Measurements from ENCODE around the gene AKNA.
"Not testable (repeated sequence)": the region's sequence is repeated elsewhere in the genome, so short reads cannot be mapped to it uniquely, and the experiment has no call there.

DNA sequence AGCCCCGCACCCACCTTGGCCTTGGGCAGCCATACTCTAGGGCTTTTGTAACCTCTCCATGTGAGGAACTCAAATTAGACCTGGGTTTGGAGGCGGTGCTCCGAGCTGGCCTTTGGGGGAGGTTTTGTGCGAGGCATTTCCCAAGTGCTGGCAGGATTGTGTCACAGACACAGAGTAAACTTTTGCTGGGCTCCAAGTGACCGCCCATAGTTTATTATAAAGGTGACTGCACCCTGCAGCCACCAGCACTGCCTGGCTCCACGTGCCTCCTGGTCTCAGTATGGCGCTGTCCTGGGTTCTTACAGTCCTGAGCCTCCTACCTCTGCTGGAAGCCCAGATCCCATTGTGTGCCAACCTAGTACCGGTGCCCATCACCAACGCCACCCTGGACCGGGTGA lies 58.2 kb downstream of the AKNA start, which contains the start of gene ORM2:
- TF ChIP-seq, protein P1, sequence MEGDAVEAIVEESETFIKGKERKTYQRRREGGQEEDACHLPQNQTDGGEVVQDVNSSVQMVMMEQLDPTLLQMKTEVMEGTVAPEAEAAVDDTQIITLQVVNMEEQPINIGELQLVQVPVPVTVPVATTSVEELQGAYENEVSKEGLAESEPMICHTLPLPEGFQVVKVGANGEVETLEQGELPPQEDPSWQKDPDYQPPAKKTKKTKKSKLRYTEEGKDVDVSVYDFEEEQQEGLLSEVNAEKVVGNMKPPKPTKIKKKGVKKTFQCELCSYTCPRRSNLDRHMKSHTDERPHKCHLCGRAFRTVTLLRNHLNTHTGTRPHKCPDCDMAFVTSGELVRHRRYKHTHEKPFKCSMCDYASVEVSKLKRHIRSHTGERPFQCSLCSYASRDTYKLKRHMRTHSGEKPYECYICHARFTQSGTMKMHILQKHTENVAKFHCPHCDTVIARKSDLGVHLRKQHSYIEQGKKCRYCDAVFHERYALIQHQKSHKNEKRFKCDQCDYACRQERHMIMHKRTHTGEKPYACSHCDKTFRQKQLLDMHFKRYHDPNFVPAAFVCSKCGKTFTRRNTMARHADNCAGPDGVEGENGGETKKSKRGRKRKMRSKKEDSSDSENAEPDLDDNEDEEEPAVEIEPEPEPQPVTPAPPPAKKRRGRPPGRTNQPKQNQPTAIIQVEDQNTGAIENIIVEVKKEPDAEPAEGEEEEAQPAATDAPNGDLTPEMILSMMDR (IDR thresholded peaks at IDR 0.05): not testable (repeated sequence)
- TF ChIP-seq POLR2A (IDR thresholded peaks at IDR 0.05): not testable (repeated sequence)
